Adrenal gland (tissue), 12 donors: Measurements from ENCODE around the gene MLIP. TPM values are rescaled to one million over a fixed set of nuclear protein-coding genes. Genes with fewer than 3 reads are reported as not detected.

Experiments used
- DNase-seq, 7 donors: peaks; one replicate each; pipeline ENCODE4 v3.0.0-alpha.2; 2019 to 2020
- H3K27ac ChIP-seq, 5 donors: fragments of 200-600 bp; sonication (generic) in 4 of 5; 1 replicate in 3 of 5; 2 replicates in 2 of 5; pipeline versions ENCODE4 v1.5.1 to v1.8.0; 2016 to 2020; ENCODE audit warnings: mild to moderate bottlenecking in 1 of 5
- H3K27me3 ChIP-seq: fragments of 200-600 bp; 2 replicates; pipeline ENCODE4 v1.8.0; 2021
- H3K36me3 ChIP-seq, 2 donors: fragments of 200-600 bp; replicated peaks in 1 of 2; 1 replicate in 1 of 2; 2 replicates in 1 of 2; pipeline versions ENCODE4 v1.5.1 to v1.8.0; 2018 to 2022
- H3K4me1 ChIP-seq, 2 donors: fragments of 200-600 bp; replicated peaks in 1 of 2; 1 replicate in 1 of 2; 2 replicates in 1 of 2; pipeline versions ENCODE4 v1.5.1 to v1.8.0; 2018 to 2021
- H3K4me3 ChIP-seq, 4 donors: fragments of 200-600 bp; sonication (generic) in 3 of 4; one replicate each; pipeline ENCODE4 v1.5.1; 2016 to 2018
- H3K9me3 ChIP-seq, 3 donors: fragments of 200-600 bp; sonication (generic) in 1 of 3; replicated peaks in 1 of 3; 1 replicate in 2 of 3; 2 replicates in 1 of 3; pipeline versions ENCODE4 v1.5.1 to v1.8.0; 2016 to 2021
- POLR2A ChIP-seq, 2 donors: fragments of 450-650 bp; IDR thresholded peaks; one replicate each; pipeline ENCODE4 v1.6.1; 2017; ENCODE audit warnings: antibody characterized with exemption in 2 of 2, mild to moderate bottlenecking in 2 of 2, moderate library complexity in 1 of 2
- WGBS, 4 donors: extraction: QIAGEN DNeasy Blood & Tissue Kit in 2 of 4; methylation state at CpG; one replicate each; pipeline versions ENCODE4 v1.1.5 to v1.1.7; 2013 to 2017; 5-methylcytosine and 5-hydroxymethylcytosine counted together
- intact Hi-C, 2 donors: fragments of 100-400 bp; cut with DNase I; formaldehyde crosslinking; loops; one replicate each; pipeline versions ENCODE4 v1.14.1 to v1.15.0; 2022 to 2023
- polyA plus RNA-seq, 3 donors: library from polyadenylated mRNA; stranded (reverse); fragments of 200-250 nt in 2 of 3; fragments of 350-450 nt in 1 of 3; fragmentation: Illumina TruSeq in 1 of 3; extraction: RNeasy Lipid Tissue Mini Kit (QIAGEN cat#74804) in 1 of 3; gene quantifications; one replicate each; pipeline ENCODE4 v1.2.3, GENCODE V29; 2013 to 2014
- total RNA-seq, 9 donors: library from RNA; depleted of rRNA in 4 of 9; stranded (reverse); fragments of >200 nt in 4 of 9; fragments of 120-200 nt in 1 of 9; fragmentation: NEBNext Ultra II Directional in 1 of 9; extraction: Animal tissue kit (Norgen Biotek cat#: 25700) in 1 of 9; gene quantifications; one replicate each; pipeline versions ENCODE4 v1.1.0 to v1.2.4, GENCODE V29; 2013 to 2023
- TF ChIP-seq, protein P1 (sequence below), 6 experiments: fragments of 450-650 bp in 4 of 6; fragments of 200-600 bp in 2 of 6; sonication (generic) in 1 of 6; IDR thresholded peaks; 1 replicate in 5 of 6; 2 replicates in 1 of 6; pipeline versions ENCODE4 v1.5.1 to v1.8.0; 2016 to 2021; ENCODE audit warnings: antibody characterized with exemption in 6 of 6, mild to moderate bottlenecking in 2 of 6, moderate library complexity in 1 of 6
- donor health status: healthy with polysubstance abuse.
- donor health status: Bipolar disorder and iron deficiency.
- donor health status: DM: yes; HTN: yes; CAD: no.
- donor health status: DM: no; HTN: no; CAD: no.
- donor health status: DM: no; HTN: no; CAD: no.
- donor health status: DM: yes; HTN: yes; CAD: no.

Gene MLIP
- total and polyA plus RNA-seq, 12 donors: 0.88 to 9.6 (median 5.0) TPM

DNA sequence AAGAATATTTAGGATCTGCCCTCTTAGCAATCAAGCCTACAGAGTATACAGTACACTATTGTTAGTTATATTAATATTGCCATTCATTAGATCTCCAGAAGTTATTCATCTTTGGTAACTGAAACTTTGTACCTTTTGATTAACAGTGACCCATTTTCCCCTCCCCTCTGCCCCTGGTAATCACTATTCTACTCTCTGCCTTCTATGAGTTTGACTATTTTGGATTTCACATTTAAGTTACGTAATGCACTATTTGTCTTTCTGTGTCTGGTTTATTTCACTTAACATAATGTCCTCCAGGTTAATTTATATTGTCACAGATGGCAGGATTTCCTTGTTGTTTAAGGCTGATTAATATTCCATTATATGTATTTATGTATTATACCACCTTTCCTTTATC, 111.0 kb downstream of the MLIP start:
- Histone ChIP-seq H3K27ac (no peak overlapping the region), H3K27me3 (no peaks in the 10 kb centered on the region), H3K36me3 (no peaks in the 10 kb centered on the region), H3K4me1 (no peaks in the 10 kb centered on the region), H3K4me3 (no peak overlapping the region), H3K9me3 (no peaks in the 10 kb centered on the region)
- DNase-seq: no peak
- TF ChIP-seq, protein P1, sequence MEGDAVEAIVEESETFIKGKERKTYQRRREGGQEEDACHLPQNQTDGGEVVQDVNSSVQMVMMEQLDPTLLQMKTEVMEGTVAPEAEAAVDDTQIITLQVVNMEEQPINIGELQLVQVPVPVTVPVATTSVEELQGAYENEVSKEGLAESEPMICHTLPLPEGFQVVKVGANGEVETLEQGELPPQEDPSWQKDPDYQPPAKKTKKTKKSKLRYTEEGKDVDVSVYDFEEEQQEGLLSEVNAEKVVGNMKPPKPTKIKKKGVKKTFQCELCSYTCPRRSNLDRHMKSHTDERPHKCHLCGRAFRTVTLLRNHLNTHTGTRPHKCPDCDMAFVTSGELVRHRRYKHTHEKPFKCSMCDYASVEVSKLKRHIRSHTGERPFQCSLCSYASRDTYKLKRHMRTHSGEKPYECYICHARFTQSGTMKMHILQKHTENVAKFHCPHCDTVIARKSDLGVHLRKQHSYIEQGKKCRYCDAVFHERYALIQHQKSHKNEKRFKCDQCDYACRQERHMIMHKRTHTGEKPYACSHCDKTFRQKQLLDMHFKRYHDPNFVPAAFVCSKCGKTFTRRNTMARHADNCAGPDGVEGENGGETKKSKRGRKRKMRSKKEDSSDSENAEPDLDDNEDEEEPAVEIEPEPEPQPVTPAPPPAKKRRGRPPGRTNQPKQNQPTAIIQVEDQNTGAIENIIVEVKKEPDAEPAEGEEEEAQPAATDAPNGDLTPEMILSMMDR (IDR thresholded peaks at IDR 0.05): no peak
- TF ChIP-seq POLR2A (IDR thresholded peaks at IDR 0.05): no peak
- intact Hi-C loops: no loop called here
- WGBS, 4 donors: 85 to 98% (median 89%) methylated on average over 1 of the region's 1 CpG

DNA sequence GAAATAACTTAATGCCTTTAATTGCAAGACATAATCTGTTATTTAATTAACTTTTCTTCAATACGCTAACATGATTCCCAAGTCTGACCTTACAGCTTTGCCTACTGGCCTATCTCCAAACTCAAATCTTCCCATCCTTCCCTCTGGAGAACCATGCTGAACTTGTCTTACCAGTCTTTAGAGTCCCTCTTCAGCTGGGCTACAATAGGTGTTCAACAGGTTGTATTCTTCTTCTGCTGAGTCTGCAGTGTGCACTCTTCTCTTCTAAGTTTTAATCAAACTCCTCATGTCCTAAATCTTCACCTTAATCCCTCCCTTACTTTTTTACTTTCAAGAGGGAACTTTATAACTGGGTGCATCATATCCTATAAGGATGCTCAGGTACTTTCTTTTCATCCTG, 121.5 kb downstream of the MLIP start:
- intact Hi-C loops: no loop called here
- Histone ChIP-seq H3K9me3 (no peaks in the 10 kb centered on the region), H3K27me3 (no peaks in the 10 kb centered on the region)

DNA sequence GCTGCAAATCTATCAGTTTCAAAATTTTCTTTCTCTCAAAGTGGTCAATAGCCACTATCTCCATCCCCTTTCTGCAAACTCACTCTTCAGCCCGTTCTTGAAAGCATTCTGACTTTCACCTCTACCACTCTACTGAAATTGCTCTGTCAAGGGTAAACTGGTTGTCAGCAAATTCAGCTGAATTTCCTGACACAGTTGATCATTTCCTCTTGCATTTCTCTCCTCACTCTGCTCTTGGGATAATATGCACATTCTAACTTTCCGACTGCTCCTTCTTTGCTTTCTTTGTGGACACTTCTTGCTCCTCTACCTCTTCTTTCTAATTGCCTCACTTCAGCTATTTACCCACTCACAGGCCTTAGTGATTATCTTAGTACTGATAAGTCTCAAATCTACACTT, 123.3 kb downstream of the MLIP start:
- Histone ChIP-seq H3K4me1 (no peaks in the 10 kb centered on the region), H3K27ac (no peak overlapping the region), H3K36me3 (no peaks in the 10 kb centered on the region), H3K4me3 (no peak overlapping the region), H3K9me3 (no peaks in the 10 kb centered on the region), H3K27me3 (no peaks in the 10 kb centered on the region)
- intact Hi-C loops: no loop called here
- TF ChIP-seq, protein P1 (IDR thresholded peaks at IDR 0.05): no peak
- no peak for TF ChIP-seq POLR2A (IDR thresholded peaks at IDR 0.05)
- WGBS, 4 donors: 64 to 70% (median 69%) methylated on average over 2 of the region's 2 CpGs
- no peak for DNase-seq

More for the DNA sequence above, 121.5 kb downstream of the MLIP start:
- TF ChIP-seq, protein P1 (IDR thresholded peaks at IDR 0.05): no peak
- no peak for TF ChIP-seq POLR2A (IDR thresholded peaks at IDR 0.05)
- Histone ChIP-seq H3K27ac (no peak overlapping the region), H3K4me3 (no peak overlapping the region), H3K4me1 (no peaks in the 10 kb centered on the region), H3K36me3 (no peaks in the 10 kb centered on the region)
- DNase-seq: no peak
- 95 to 100% (median 96%) methylated on average over 1 of the region's 1 CpG for WGBS, 4 donors

DNA sequence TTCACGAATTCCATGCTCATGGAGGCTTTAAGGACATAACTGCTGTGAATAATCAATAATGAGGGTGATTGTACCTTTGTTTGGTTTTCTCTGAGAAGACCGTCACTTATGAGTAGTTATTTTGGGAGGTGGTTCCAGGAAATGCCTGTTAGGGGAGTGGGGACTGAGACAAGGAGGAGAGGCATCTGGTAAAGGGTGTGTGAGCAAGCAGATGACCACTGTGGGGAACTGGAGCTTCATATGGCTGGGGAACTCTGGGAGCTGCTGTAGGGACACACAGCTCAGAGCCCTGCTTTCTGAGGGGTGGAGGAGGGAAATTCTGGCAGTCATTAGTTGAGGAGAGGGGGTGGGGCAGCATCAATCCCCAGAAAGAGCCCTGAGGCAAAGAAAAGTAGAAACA, 125.7 kb downstream of the MLIP start:
- TF ChIP-seq, protein P1 (IDR thresholded peaks at IDR 0.05): no peak
- TF ChIP-seq POLR2A (IDR thresholded peaks at IDR 0.05): no peak
- intact Hi-C loops: no loop called here
- 74 to 92% (median 80%) methylated on average over 2 of the region's 2 CpGs for WGBS, 4 donors

More for the DNA sequence above, 125.7 kb downstream of the MLIP start:
- H3K27me3 ChIP-seq: no peaks in the 10 kb centered on the region
- H3K4me3 ChIP-seq: no peak overlapping the region
- DNase-seq: no peak
- no peaks in the 10 kb centered on the region for H3K9me3 ChIP-seq
- H3K27ac ChIP-seq: no peak overlapping the region
- no peaks in the 10 kb centered on the region for H3K36me3 ChIP-seq
- no peaks in the 10 kb centered on the region for H3K4me1 ChIP-seq
